SK-N-MC (cell line): Measurements from ENCODE around the gene RNF41.

Experiments
- DNase-seq: peaks from one replicate; pipeline ENCODE4 v3.0.0-alpha.2; 2011; ENCODE audit warnings: low read depth, low spot score
- H3K27ac ChIP-seq: fragments of 200-600 bp; sonication (generic); 2 replicates; pipeline ENCODE4 v1.5.1; 2016; ENCODE audit warnings: mixed run types
- H3K36me3 ChIP-seq: fragments of 200-600 bp; sonication (generic); 2 replicates; pipeline ENCODE4 v1.6.1; 2017; ENCODE audit warnings: antibody characterized with exemption, low read length, mixed read lengths; ENCODE audit not compliant: insufficient read depth
- H3K4me3 ChIP-seq: fragments of 200-600 bp; sonication (generic); 2 replicates; pipeline ENCODE4 v1.5.1; 2016
- H3K9ac ChIP-seq: fragments of 200-600 bp; sonication (generic); 2 replicates; pipeline ENCODE4 v1.8.0; 2017; ENCODE audit warnings: mixed run types, mixed read lengths; ENCODE audit not compliant: insufficient read length
- H3K9me3 ChIP-seq: fragments of 200-600 bp; sonication (generic); 2 replicates; pipeline ENCODE4 v1.6.1; 2017; ENCODE audit warnings: low read depth, mild to moderate bottlenecking, antibody characterized with exemption, low read length, moderate library complexity, mixed read lengths
- EZH2 ChIP-seq: fragments of 200-600 bp; sonication (generic); IDR thresholded peaks from one replicate; pipeline ENCODE4 v1.6.1; 2017; ENCODE audit warnings: antibody characterized with exemption
- FOXP2 ChIP-seq: optimal IDR thresholded peaks from 2 replicates; pipeline ENCODE3; 2011; ENCODE audit warnings: mild to moderate bottlenecking, moderate library complexity; ENCODE audit not compliant: insufficient read depth; ENCODE audit errors: extremely low read length, control extremely low read depth
- POLR2AphosphoS5 ChIP-seq: IDR thresholded peaks from 2 replicates; pipeline ENCODE4 v1.6.1; 2012; ENCODE audit warnings: mild to moderate bottlenecking, low read depth, low read length, borderline replicate concordance

Gene RNF41

GRCh38 chr12:56223571-56224101 is 1.9 kb upstream of the RNF41 start:
- Histone ChIP-seq H3K36me3 (no peaks in the 10 kb centered on the region), H3K27ac (peak overlapping the region; percentile 91), H3K4me3 (peak overlapping the region; percentile 80), H3K9me3 (no peaks in the 10 kb centered on the region), H3K9ac (peak overlapping the region; percentile 82)
- no peak for TF ChIP-seq EZH2
- TF ChIP-seq FOXP2: no peak
- no peak for TF ChIP-seq POLR2AphosphoS5
- no peak for DNase-seq

- H3K27ac ChIP-seq: peak overlapping the region; percentile 88; the same call in 1 of the 2 replicates
- no peaks in the 10 kb centered on the region for H3K36me3 ChIP-seq
- peak overlapping the region; percentile 98 for H3K4me3 ChIP-seq
- H3K9ac ChIP-seq: peak overlapping the region; percentile 89
- no peak for DNase-seq
- no peaks in the 10 kb centered on the region for H3K9me3 ChIP-seq
- no peak for TF ChIP-seq POLR2AphosphoS5
- TF ChIP-seq EZH2: no peak
- no peak for TF ChIP-seq FOXP2
Observed at GRCh38 chr12:56222531-56222895, 791 bp upstream of the RNF41 start.

- Histone ChIP-seq H3K36me3 (no peaks in the 10 kb centered on the region; the same call in 1 of the 2 replicates), H3K9me3 (no peaks in the 10 kb centered on the region)
- no peak for DNase-seq
Observed at GRCh38 chr12:56221232-56221756, 428 bp downstream of the RNF41 start.

GRCh38 chr12:56220611-56221231 is 1.0 kb downstream of the RNF41 start:
- no peak for DNase-seq
- Histone ChIP-seq H3K9me3 (no peaks in the 10 kb centered on the region), H3K36me3 (no peaks in the 10 kb centered on the region; the same call in 1 of the 2 replicates), H3K9ac (peak overlapping the region; percentile 89), H3K4me3 (peak overlapping the region; percentile 98), H3K27ac (peak overlapping the region; percentile 88; the same call in 1 of the 2 replicates)
- no peak for TF ChIP-seq FOXP2
- no peak for TF ChIP-seq POLR2AphosphoS5
- TF ChIP-seq EZH2: no peak

More at GRCh38 chr12:56221232-56221756, 428 bp downstream of the RNF41 start:
- TF ChIP-seq EZH2 (no peak), POLR2AphosphoS5 (no peak), FOXP2 (no peak)
- H3K9ac ChIP-seq: peak overlapping the region; percentile 89
- peak overlapping the region; percentile 98 for H3K4me3 ChIP-seq
- peak overlapping the region; percentile 88 for H3K27ac ChIP-seq

GRCh38 chr12:56219840-56220239 is 1.9 kb downstream of the RNF41 start:
- no peak for DNase-seq
- Histone ChIP-seq H3K9ac (no peak overlapping the region), H3K4me3 (no peak overlapping the region), H3K9me3 (no peaks in the 10 kb centered on the region), H3K36me3 (peaks cover 4% of the 10 kb centered on the region; the same call in 1 of the 2 replicates), H3K27ac (no peak overlapping the region)
- TF ChIP-seq POLR2AphosphoS5: no peak
- no peak for TF ChIP-seq EZH2
- no peak for TF ChIP-seq FOXP2

- TF ChIP-seq POLR2AphosphoS5 (no peak), FOXP2 (no peak)
- peaks cover 31% of the 10 kb centered on the region for H3K36me3 ChIP-seq
Observed at GRCh38 chr12:56216461-56216860, 5.3 kb downstream of the RNF41 start.

GRCh38 chr12:56213878-56214277 is 7.8 kb downstream of the RNF41 start:
- no peak overlapping the region for H3K9ac ChIP-seq
- TF ChIP-seq FOXP2 (no peak), POLR2AphosphoS5 (no peak), EZH2 (no peak)
- H3K9me3 ChIP-seq: no peaks in the 10 kb centered on the region
- no peak overlapping the region for H3K27ac ChIP-seq
- DNase-seq: no peak
- H3K4me3 ChIP-seq: no peak overlapping the region
- peaks cover 45% of the 10 kb centered on the region for H3K36me3 ChIP-seq

More at GRCh38 chr12:56216461-56216860, 5.3 kb downstream of the RNF41 start:
- H3K27ac ChIP-seq: no peak overlapping the region
- H3K9me3 ChIP-seq: no peaks in the 10 kb centered on the region
- no peak overlapping the region for H3K9ac ChIP-seq
- H3K4me3 ChIP-seq: no peak overlapping the region
- DNase-seq: no peak

GRCh38 chr12:56212361-56212760 is 9.4 kb downstream of the RNF41 start:
- Histone ChIP-seq H3K36me3 (peaks cover 54% of the 10 kb centered on the region), H3K4me3 (no peak overlapping the region), H3K27ac (no peak overlapping the region), H3K9ac (no peak overlapping the region), H3K9me3 (no peaks in the 10 kb centered on the region)
- no peak for DNase-seq
- TF ChIP-seq FOXP2 (no peak), POLR2AphosphoS5 (no peak), EZH2 (no peak)
